ENCODE measurements around the gene DIS3. TPM values are rescaled to one million over a fixed set of nuclear protein-coding genes. Genes with fewer than 3 reads are reported as not detected.

The DIS3 gene
- total and polyA plus RNA-seq, 2 experiments from 2014 or later: 37.7 to 45.1 TPM

GRCh38 chr13:72763411-72763810 is 18.3 kb downstream of the DIS3 start:
- no peaks in the 10 kb centered on the region for H3K9me3 Mint-ChIP-seq
- H3K79me2 ChIP-seq (replicated peaks; ENCODE audit: insufficient read depth): no peaks in the 10 kb centered on the region
- ATAC-seq (no peak), DNase-seq (ENCODE audit: low spot score) (no peak)
- no peak overlapping the region for H3K27ac ChIP-seq (ENCODE audit: low read depth)
- H4K20me1 ChIP-seq (replicated peaks; ENCODE audit: insufficient read depth): no peaks in the 10 kb centered on the region; the same call in 1 of the 2 replicates
- H3K4me3 ChIP-seq: no peak overlapping the region
- no peak overlapping the region for H3K4me3 Mint-ChIP-seq
- peaks cover 87% of the 10 kb centered on the region for H3K36me3 ChIP-seq (ENCODE audit: insufficient read depth)
- no peaks in the 10 kb centered on the region for H3K4me1 ChIP-seq (ENCODE audit: insufficient read depth)
- no peaks in the 10 kb centered on the region for H3K27me3 Mint-ChIP-seq (ENCODE audit: insufficient read depth, low read depth, poor library complexity)
- H3K27me3 ChIP-seq (ENCODE audit: insufficient read depth): no peaks in the 10 kb centered on the region
- no peaks in the 10 kb centered on the region for H3K9me2 ChIP-seq (ENCODE audit: insufficient read depth)
- peaks cover 82% of the 10 kb centered on the region for H3K36me3 Mint-ChIP-seq (ENCODE audit: low read depth)
- TF ChIP-seq REST (IDR thresholded peaks at IDR 0.05; ENCODE audit: unreplicated experiment) (no peak), EZH2 (IDR thresholded peaks at IDR 0.05; ENCODE audit: low read depth, unreplicated experiment) (no peak), ZNF462 (CRISPR knock-in tag; IDR thresholded peaks at IDR 0.05) (no peak), STAT1 (IDR thresholded peaks at IDR 0.05; ENCODE audit: unreplicated experiment) (no peak)
- TF ChIP-seq, protein P1, sequence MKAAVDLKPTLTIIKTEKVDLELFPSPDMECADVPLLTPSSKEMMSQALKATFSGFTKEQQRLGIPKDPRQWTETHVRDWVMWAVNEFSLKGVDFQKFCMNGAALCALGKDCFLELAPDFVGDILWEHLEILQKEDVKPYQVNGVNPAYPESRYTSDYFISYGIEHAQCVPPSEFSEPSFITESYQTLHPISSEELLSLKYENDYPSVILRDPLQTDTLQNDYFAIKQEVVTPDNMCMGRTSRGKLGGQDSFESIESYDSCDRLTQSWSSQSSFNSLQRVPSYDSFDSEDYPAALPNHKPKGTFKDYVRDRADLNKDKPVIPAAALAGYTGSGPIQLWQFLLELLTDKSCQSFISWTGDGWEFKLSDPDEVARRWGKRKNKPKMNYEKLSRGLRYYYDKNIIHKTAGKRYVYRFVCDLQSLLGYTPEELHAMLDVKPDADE (IDR thresholded peaks at IDR 0.05): no peak
- H3K4me1 Mint-ChIP-seq: no peaks in the 10 kb centered on the region
- H3K27ac Mint-ChIP-seq: no peak overlapping the region
- H3F3A ChIP-seq (replicated peaks; ENCODE audit: low read depth): no peaks in the 10 kb centered on the region
- H2AFZ ChIP-seq: no peak overlapping the region
- no peak overlapping the region for H3K4me2 ChIP-seq

Measured in GM23338 (cell line).